Upper lobe of left lung (tissue), 6 donors: ENCODE data around the gene INO80C. TPM values are rescaled to one million over a fixed set of nuclear protein-coding genes. Genes with fewer than 3 reads are reported as not detected.
A peak's percentile ranks its signal among the peaks of the same experiment; 100 is the strongest.

Experiments
- ATAC-seq, 2 donors: fragments of 200-7000 bp; cut with Tn5 transposase; one replicate each; pipeline ENCODE4 v1.9.1; 2022; ENCODE audit warnings: mild to moderate bottlenecking in 2 of 2, moderate library complexity in 2 of 2; ENCODE audit not compliant: low FRiP score in 2 of 2
- DNase-seq, 2 donors: peaks; one replicate each; pipeline ENCODE4 v3.0.0-alpha.2; 2019 to 2020
- H3K27ac ChIP-seq, 4 donors: fragments of 200-600 bp; sonication (generic); one replicate each; pipeline ENCODE4 v1.5.1; 2016 to 2019
- H3K27me3 ChIP-seq, 4 donors: fragments of 200-600 bp; sonication (generic); one replicate each; pipeline ENCODE4 v1.5.1; 2017 to 2019
- H3K36me3 ChIP-seq, 4 donors: fragments of 200-600 bp; sonication (generic); one replicate each; pipeline ENCODE4 v1.5.1; 2016 to 2019
- H3K4me1 ChIP-seq, 4 donors: fragments of 200-600 bp; sonication (generic); one replicate each; pipeline ENCODE4 v1.5.1; 2018 to 2019
- H3K4me3 ChIP-seq, 4 donors: fragments of 200-600 bp; sonication (generic); one replicate each; pipeline ENCODE4 v1.5.1; 2017 to 2019; ENCODE audit warnings: mild to moderate bottlenecking in 2 of 4, moderate library complexity in 1 of 4
- H3K9me3 ChIP-seq, 4 donors: fragments of 200-600 bp; sonication (generic); one replicate each; pipeline ENCODE4 v1.5.1; 2018 to 2019
- CTCF ChIP-seq, 6 experiments: fragments of 450-650 bp in 4 of 6; fragments of 200-600 bp in 2 of 6; sonication (generic) in 2 of 6; IDR thresholded peaks; one replicate each; pipeline ENCODE4 v1.5.1; 2016 to 2019; ENCODE audit warnings: antibody characterized with exemption in 6 of 6
- EP300 ChIP-seq, 4 donors: sonication (generic); formaldehyde crosslinking; IDR thresholded peaks; one replicate each; pipeline ENCODE4 v1.5.1; 2017; ENCODE audit warnings: antibody characterized with exemption in 4 of 4, control low read depth in 2 of 4
- POLR2A ChIP-seq, 4 donors: fragments of 450-650 bp; IDR thresholded peaks; one replicate each; pipeline ENCODE4 v1.5.1; 2016 to 2017; ENCODE audit warnings: antibody characterized with exemption in 4 of 4, mild to moderate bottlenecking in 2 of 4
- POLR2AphosphoS5 ChIP-seq, 2 donors: sonication (generic); formaldehyde crosslinking; IDR thresholded peaks; one replicate each; pipeline ENCODE4 v1.5.1; 2017; ENCODE audit warnings: antibody characterized with exemption in 2 of 2
- WGBS, 2 donors: methylation state at CpG; one replicate each; pipeline ENCODE4 v1.1.5; 2017 to 2018; 5-methylcytosine and 5-hydroxymethylcytosine counted together
- total RNA-seq, 6 donors: library from RNA; depleted of rRNA in 4 of 6; stranded (reverse); fragments of >200 nt in 4 of 6; gene quantifications; one replicate each; pipeline versions ENCODE4 v1.1.0 to v1.2.1, GENCODE V29; 2016 to 2021
- donor health status: DM: no; HTN: no; CAD: no; lungs with moderate emphysema.
- donor health status: DM: no; HTN: yes; CAD: no; lungs with severe emphysema.

The INO80C gene
- total RNA-seq, 6 donors from 2014 or later = 8.7 to 87.0 (median 19.6) TPM

DNA sequence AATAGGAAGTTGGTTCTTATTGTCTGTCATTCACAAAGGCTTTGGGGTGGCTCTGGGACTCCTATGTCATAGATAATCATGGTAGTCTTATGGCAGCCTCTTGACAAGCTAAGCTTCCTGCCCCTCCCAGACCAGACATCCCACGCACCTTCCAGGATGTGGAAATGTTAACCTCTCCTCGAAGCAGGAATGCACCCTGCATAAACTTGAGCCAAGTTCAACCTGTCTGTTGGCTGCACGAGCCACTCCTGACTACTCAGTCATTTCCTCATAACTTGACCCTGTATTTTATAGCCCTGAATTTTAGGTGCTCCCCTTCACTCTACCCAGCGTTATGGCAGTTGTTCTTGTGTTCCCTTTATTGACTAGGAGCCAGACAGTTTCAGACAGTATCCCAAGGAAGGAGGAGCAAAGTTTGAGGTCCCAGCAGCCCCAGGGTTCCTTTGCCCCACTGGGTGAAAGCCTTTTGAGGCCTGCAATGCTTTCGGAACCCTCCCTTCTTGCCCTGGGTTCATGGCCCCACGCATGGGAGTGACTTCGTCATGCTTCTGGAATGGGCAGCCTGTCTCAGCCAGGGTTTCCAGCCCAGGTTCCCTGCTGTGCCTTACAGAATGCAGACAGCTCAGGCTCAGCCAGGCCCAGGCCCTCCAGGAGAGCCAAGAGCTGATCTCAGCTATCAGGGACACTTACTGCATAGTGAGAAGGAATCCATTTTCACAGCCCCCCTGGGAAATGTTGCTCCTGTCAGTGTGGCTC lies 15.6 kb upstream of the INO80C start:
- H3K9me3 ChIP-seq = no peaks in the 10 kb centered on the region
- no peak overlapping the region for H3K4me3 ChIP-seq
- ATAC-seq (peak; percentile 79 to 88), DNase-seq (peak in 1 of 2 donors; percentile 47)
- no peaks in the 10 kb centered on the region for H3K36me3 ChIP-seq
- H3K27ac ChIP-seq = no peak overlapping the region
- 53 to 57% methylated on average over 4 to 7 of the region's 7 CpGs for WGBS, 2 donors
- H3K4me1 ChIP-seq = no peaks in the 10 kb centered on the region
- TF ChIP-seq EP300 (IDR thresholded peaks at IDR 0.05) = no peak
- TF ChIP-seq POLR2A (IDR thresholded peaks at IDR 0.05) = no peak
- no peak for TF ChIP-seq CTCF (IDR thresholded peaks at IDR 0.05)
- no peak for TF ChIP-seq POLR2AphosphoS5 (IDR thresholded peaks at IDR 0.05)
- no peaks in the 10 kb centered on the region for H3K27me3 ChIP-seq

DNA sequence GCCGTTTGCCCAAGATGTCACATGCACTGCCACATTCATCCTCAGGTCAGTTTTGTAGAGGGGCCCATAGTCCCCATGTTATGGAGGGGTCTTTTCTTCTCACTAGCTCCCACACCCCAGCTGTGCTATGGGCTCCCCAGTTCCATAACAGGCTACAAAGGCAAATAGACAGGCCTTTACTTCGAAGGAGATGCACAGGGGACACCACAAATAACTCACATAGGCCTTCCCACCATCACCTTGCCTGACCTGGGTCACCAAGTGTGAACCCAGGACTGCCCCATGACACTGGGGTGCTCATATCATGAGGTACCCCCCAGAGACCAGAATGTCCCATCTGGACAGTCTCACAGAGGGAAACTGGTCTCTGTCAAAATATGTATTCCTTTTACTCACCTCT lies 15.0 kb upstream of the INO80C start:
- no peaks in the 10 kb centered on the region for H3K4me1 ChIP-seq
- no peak for ATAC-seq
- no peaks in the 10 kb centered on the region for H3K9me3 ChIP-seq
- H3K4me3 ChIP-seq = no peak overlapping the region
- no peak overlapping the region for H3K27ac ChIP-seq
- TF ChIP-seq CTCF (IDR thresholded peaks at IDR 0.05) (no peak), POLR2A (IDR thresholded peaks at IDR 0.05) (no peak), POLR2AphosphoS5 (IDR thresholded peaks at IDR 0.05) (no peak), EP300 (IDR thresholded peaks at IDR 0.05) (no peak)
- DNase-seq = no peak
- 93 to 96% methylated on average over 2 of the region's 2 CpGs for WGBS, 2 donors
- H3K27me3 ChIP-seq = no peaks in the 10 kb centered on the region
- no peaks in the 10 kb centered on the region for H3K36me3 ChIP-seq

DNA sequence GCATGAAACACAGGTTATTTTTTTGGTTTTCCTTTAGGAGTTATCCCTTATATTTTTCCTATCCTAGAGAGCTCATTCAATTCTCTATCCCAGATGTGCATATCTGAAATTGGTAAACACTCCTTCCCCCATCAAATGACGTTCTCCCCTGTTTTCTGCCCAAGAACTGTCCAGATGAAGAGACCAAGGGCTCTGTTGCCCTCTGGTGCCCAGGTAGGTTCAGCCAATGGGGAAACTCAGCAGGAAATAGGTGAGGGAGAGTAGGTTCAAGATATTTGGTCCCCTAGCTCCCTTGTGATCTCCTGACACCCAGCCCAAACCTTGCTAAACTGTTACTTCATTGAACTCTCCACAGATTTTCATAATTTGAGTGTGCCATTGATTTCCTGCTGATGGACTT lies 14.1 kb upstream of the INO80C start:
- no peak for ATAC-seq
- H3K27ac ChIP-seq = no peak overlapping the region
- TF ChIP-seq CTCF (IDR thresholded peaks at IDR 0.05) = no peak
- no peak for TF ChIP-seq EP300 (IDR thresholded peaks at IDR 0.05)
- no peak for TF ChIP-seq POLR2A (IDR thresholded peaks at IDR 0.05)
- no peak for TF ChIP-seq POLR2AphosphoS5 (IDR thresholded peaks at IDR 0.05)
- H3K4me1 ChIP-seq = no peaks in the 10 kb centered on the region
- no peak overlapping the region for H3K4me3 ChIP-seq
- WGBS, 2 donors = 61 to 79% methylated on average over 1 of the region's 1 CpG
- H3K27me3 ChIP-seq = no peaks in the 10 kb centered on the region
- DNase-seq = no peak
- H3K9me3 ChIP-seq = no peaks in the 10 kb centered on the region
- no peaks in the 10 kb centered on the region for H3K36me3 ChIP-seq

- no peaks in the 10 kb centered on the region for H3K36me3 ChIP-seq
- WGBS, 2 donors = 84 to 93% methylated on average over 2 of the region's 2 CpGs
- no peaks in the 10 kb centered on the region for H3K4me1 ChIP-seq
- no peaks in the 10 kb centered on the region for H3K27me3 ChIP-seq
- no peak for TF ChIP-seq CTCF (IDR thresholded peaks at IDR 0.05)
- no peak for TF ChIP-seq POLR2AphosphoS5 (IDR thresholded peaks at IDR 0.05)
- TF ChIP-seq POLR2A (IDR thresholded peaks at IDR 0.05) = no peak
- no peak for TF ChIP-seq EP300 (IDR thresholded peaks at IDR 0.05)
- no peaks in the 10 kb centered on the region for H3K9me3 ChIP-seq
- H3K4me3 ChIP-seq = no peak overlapping the region
- no peak overlapping the region for H3K27ac ChIP-seq
- no peak for DNase-seq
- ATAC-seq = no peak
These were observed 13.7 kb upstream of the INO80C start for GRCh38 chr18:35511428-35511827.
